Effector CD8-positive, alpha-beta T cell (primary cell): ENCODE results near the gene PPP1R3D.

Source experiments
- DNase-seq: peaks from one replicate; lab custom pipeline; 2025; lab: John Stamatoyannopoulos, UW

Gene PPP1R3D

GRCh38 chr20:59948828-59949720 is 9.0 kb upstream of the PPP1R3D start:
- DNase-seq: no peak

DNA sequence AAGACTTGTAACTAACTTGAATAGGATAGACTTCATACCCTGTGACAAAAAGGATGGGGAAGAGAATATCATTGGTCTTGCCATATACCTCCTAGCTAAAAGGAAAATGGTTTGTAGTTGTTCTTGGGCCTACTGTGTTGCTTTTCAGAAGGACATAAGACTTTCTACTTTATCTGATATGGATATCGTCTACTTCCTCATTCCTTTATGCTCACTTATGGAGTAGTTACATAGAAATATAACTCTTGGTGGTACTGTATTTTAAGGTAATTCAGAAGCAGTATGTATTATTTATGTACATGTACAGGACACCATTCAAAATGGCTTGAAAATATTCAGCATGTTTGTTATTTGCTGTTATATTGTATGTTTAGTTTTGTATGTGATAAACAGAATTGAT is 8.1 kb upstream of the PPP1R3D start:
- DNase-seq: no peak

DNA sequence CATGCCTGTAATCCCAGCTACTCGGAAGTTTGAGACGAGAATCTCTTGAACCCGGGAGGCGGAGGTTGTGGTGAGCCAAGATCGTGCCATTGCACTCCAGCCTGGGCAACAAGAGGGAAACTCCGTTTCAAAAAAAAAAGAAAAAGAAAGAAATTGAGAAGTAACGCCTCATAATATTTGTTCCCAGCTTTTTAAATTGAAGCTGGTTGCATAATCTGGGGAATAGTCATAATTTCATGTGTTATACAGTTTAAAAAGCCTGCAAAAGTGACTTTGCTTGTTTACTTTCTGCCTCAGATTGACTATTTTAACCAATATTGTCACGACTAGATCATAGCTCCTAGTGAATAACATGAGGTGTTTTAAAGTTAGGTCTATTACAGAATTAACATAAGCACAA is 7.3 kb upstream of the PPP1R3D start:
- DNase-seq: no peak

- no peak for DNase-seq
These were observed 5.6 kb upstream of the PPP1R3D start for GRCh38 chr20:59945731-59946130.

DNA sequence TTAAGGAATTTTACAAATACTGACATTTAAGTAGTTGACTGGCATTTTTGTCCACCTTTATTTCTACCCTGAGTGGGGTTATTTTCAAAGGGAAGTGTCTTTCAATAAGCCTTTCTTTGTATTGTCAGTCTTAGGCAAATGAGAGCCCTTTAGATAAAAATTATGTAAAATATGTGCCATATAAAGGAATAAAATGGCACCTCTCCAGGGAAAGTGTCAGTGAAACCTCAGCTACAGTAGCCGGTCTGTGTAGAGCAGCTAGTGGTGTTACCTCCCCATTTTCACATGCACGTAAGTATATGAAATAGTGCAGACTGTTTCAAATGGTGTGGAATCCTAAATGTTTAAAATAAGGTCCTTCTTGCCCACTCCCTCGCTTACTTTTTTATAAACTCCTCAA is 5.1 kb upstream of the PPP1R3D start:
- DNase-seq: no peak

DNA sequence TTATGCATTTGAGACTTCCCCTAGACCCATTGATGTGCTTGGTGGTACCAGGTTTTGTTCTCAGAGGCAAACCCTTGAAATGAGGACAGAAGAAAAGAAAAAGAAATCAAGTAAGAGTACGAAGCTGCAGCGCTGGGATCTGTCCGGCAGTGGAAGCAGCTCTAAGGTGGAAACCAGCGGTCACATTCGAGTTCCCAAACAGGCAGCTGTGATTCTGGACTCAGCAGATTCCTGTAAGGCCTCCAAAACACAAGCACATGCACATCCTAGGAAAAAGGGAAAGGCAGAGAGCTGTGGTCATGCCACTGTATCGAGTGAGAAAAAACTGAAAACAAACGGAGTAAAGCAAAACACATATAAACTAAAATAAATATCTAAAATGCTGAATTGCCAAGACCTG is 4.6 kb upstream of the PPP1R3D start:
- no peak for DNase-seq

DNA sequence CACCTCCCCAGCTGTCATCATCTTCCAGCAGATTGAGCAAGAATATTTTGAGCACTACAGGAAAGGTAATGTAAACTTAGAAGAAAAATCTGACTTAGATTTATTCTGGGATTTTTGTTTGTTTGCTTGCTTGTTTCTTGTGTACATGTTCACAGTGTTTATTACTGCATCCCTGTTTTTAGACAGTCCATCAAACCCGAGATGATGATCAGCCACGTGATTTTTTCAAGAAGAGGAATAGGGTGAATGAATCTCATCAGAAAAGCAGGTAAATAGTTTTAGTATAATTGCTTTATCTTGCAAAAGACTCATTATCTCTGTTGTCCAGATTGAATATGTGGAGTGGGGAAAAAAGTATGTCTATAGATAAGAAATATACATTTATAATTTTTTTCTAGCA is 2.1 kb upstream of the PPP1R3D start:
- no peak for DNase-seq

DNA sequence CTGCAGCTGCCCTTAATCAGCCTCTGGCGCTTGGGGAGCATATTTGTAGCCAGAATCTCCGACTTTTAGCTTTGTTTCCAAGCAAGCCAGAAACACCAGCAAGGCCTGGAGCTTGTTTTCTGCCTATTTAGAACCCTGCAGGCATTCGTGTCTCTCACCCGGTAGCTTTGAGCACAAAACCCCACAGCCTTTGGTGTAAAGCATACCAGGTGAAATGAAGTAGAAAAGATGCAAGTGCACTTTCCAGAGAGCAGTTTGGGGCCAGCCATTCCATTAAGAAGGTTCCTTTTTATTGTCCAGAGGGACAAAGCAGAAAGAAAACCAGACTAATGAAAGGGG is 820 bp upstream of the PPP1R3D start:
- no peak for DNase-seq

- DNase-seq: no peak
These were observed 301 bp downstream of the PPP1R3D start for GRCh38 chr20:59939879-59940128.

DNA sequence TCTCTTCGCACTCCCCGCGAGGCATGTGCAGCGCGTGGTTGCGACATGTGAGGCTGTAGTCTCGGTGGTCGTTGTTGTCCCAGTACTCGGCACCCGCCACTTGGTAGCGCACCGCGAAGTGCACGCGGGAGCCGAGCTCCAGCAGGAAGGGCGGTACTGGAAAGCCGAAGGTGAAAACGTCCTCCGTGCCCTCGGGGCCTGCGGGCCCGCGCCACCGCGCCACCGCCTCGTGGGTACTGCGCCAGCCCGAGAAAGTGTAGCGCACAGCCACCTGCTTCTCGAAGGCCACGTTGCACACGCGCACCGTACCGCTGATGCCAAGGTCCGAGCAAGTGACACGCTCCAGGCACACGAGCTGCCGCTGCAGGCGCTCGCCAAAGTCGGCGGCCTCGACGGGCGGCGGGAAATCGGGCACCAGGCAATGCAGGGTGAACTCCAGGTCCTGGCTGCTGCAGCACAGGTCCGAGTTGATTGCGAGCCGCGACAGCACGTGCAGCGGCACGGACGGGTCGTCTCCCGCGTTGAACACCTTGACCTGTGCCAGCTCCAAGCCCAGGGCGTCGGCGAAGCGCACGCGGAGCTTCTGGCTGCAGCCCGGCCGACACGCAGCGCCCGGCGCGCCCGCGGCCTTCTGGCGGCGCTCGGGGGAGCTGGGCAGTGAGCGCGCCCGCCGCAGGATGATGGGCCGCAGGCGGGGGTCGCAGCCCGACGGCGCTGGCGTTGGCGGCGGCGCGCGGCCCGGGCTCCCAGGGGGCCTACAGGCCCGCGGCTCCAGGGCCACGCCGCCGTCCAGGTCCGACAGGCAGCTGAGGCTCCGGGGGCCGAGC is 840 bp downstream of the PPP1R3D start:
- DNase-seq: no peak

- DNase-seq: no peak
These were observed 1.4 kb downstream of the PPP1R3D start for GRCh38 chr20:59938696-59939051.

GRCh38 chr20:59938221-59938620 is 1.9 kb downstream of the PPP1R3D start:
- no peak for DNase-seq

- DNase-seq: no peak
These were observed 3.0 kb downstream of the PPP1R3D start for GRCh38 chr20:59937150-59937549.

GRCh38 chr20:59936409-59936808 is 3.7 kb downstream of the PPP1R3D start:
- no peak for DNase-seq

GRCh38 chr20:59935457-59936185 is 4.5 kb downstream of the PPP1R3D start:
- DNase-seq: no peak

GRCh38 chr20:59933849-59934585 is 6.1 kb downstream of the PPP1R3D start:
- DNase-seq: peak; percentile 64

DNA sequence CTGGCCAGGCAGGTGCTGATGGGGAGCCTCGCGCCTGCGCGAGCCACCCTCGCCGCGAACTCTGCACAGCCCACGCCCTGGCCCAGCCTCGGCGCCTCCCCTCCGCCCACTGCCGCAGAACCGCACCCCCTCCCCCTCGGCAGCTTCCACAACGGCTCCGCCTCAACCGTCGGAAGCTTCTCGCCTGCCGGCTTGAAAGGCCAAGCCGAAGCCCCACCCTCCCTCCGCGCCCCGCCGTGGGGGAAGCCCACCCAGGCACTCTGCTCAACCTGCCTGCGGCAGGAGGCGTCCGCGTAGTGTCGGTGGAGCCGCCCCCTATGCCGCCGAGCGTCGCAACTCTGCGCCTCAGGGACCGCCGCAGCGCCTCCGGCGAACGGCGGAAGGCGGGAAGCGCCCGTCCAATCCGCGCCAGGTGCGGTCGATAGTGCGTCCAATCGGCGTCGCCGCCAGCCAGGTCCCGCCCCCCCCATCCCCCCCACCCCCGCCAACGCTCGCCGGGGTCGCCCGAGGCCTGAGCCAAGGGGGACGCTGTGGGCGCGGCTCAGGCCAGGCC is 6.7 kb downstream of the PPP1R3D start, which contains the start of gene SYCP2:
Gene SYCP2 (minus strand): TSS at position 342 of the 553 bp plus-strand sequence. CDS start 11,224 bp downstream, outside the sequence.
- DNase-seq: peak; percentile 63

GRCh38 chr20:59932616-59933295 is 7.3 kb downstream of the PPP1R3D start:
- DNase-seq: no peak

DNA sequence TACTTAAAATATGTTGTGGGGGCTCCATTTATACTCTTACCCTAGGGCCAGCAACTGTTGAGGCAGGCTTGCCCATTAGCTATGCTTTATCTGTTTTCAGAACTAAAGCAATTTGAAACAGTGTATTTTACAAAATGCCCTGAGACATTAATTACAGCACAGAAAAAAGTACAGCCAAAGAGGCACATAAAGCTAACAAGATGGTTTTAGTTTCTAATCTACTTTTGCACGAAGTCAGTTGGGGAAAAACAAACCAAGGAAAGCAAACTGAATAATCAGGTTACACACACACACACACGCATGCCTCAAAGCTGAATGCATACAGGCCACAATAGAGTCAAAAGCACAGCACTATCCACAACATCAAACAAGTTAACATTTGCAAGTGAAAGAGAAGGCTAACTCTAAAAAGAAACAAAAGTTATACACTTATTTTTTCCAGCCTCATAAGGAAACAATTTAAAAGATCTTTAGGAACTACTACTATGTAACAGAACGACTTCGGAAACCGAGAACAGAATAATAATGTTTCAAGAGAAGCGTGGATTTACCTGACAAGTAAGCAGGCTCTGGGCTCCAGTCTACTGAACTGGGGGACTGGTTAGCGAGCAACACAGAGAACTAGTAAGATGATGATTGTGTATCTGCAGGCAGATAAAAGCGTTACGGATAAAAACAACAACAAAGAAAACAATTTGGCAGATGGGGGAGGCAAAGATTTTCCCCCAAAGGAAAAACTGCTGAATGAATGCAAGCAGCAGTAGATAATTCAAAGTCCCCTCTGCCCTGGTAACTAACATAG is 8.4 kb downstream of the PPP1R3D start:
- no peak for DNase-seq

- no peak for DNase-seq
These were observed 14.2 kb downstream of the PPP1R3D start for GRCh38 chr20:59925899-59926298.
